HL-60 (cell line): Measurements from ENCODE around the gene ABCD3.

Experiments
- CTCF ChIP-seq: IDR thresholded peaks from one replicate; pipeline ENCODE4 v1.5.1; 2011; ENCODE audit warnings: low read length, control low read depth, inconsistent platforms; ENCODE audit not compliant: insufficient read depth
- GABPA ChIP-seq: IDR thresholded peaks from 2 replicates; pipeline ENCODE4 v1.6.1; 2012; ENCODE audit warnings: low read depth
- POLR2AphosphoS5 ChIP-seq: IDR thresholded peaks from 2 replicates; pipeline ENCODE4 v1.6.1; 2012; ENCODE audit warnings: low read depth
- REST ChIP-seq: IDR thresholded peaks from 2 replicates; pipeline ENCODE4 v1.6.1; 2012; ENCODE audit warnings: low read depth; ENCODE audit not compliant: insufficient replicate concordance
- SPI1 ChIP-seq: IDR thresholded peaks from 2 replicates; pipeline ENCODE4 v1.6.1; 2012; ENCODE audit warnings: low read depth, mild to moderate bottlenecking, borderline replicate concordance

DNA sequence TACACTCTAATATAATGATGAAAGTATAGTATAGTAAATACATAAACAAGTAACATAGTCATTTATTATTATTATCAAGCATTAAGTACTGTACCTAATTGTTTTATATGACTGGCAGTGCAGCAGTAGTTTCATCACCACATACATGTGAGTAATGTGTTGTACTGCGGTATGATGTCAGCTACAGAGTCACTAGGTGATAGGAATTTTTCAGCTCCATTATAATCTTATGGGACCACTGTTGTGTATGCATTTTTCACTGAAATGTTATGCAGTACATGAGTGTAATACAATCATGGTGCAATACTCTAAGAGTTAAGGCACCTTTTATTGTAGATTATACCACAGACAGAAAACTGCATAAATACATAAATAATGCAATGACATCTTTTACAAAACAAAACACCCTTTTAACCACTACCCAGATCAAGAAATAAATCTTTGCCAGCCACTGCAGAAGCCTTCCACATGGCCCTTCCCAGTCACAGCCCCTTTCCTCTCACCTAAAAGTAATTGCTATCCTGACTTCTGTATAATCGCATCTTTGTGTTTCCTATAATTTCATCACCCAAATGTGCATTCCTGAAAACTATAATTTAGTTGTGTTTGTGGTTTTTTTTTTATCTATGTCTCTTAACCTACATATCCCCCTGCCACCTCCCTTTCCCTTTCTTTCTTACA lies 16.3 kb downstream of the ABCD3 start:
- no peak for TF ChIP-seq CTCF
- TF ChIP-seq REST = no peak
- TF ChIP-seq GABPA = no peak
- no peak for TF ChIP-seq POLR2AphosphoS5
- TF ChIP-seq SPI1 = no peak
